SK-N-SH (cell line): Measurements from ENCODE around the gene ATP2B2. TPM values are rescaled to one million over a fixed set of nuclear protein-coding genes. Genes with fewer than 3 reads are reported as not detected.

ENCODE experiments used
- CTCF ChIA-PET: fragments of 300-600, 350-600 bp; formaldehyde crosslinking; extraction: SDS; loops from one replicate; lab custom pipeline; 2021; lab: Yijun Ruan, JAX
- POLR2A ChIA-PET: fragments of 350-600 bp; sonication (Branson Sonifier 250); formaldehyde crosslinking; extraction: SDS; loops from one replicate; lab custom pipeline; 2020; ENCODE audit warnings: antibody characterized with exemption, inconsistent platforms; lab: Yijun Ruan, JAX
- DNase-seq: peaks from one replicate; pipeline ENCODE4 v3.0.0; 2012
- H2AFZ ChIP-seq: fragments of 200-600 bp; sonication (generic); 2 replicates; pipeline ENCODE4 v1.8.1; 2016; ENCODE audit warnings: antibody characterized with exemption, mild to moderate bottlenecking, low read depth
- H3F3A ChIP-seq: fragments of 200-600 bp; sonication (generic); replicated peaks from 2 replicates; pipeline ENCODE3; 2016; ENCODE audit warnings: antibody characterized with exemption, mild to moderate bottlenecking; ENCODE audit not compliant: insufficient read depth
- H3K27ac ChIP-seq, 2 experiments: fragments of 200-500 bp in 1 of 2; fragments of 200-600 bp in 1 of 2; sonication (Bioruptor generic) in 1 of 2; sonication (generic), shearing (Covaris generic) in 1 of 2; 2 replicates each; pipeline versions ENCODE4 v1.5.1 to v1.6.1; 2014 to 2016; ENCODE audit warnings: low read depth in 2 of 2, inconsistent platforms in 1 of 2, low read length in 1 of 2, mild to moderate bottlenecking in 1 of 2, mixed read lengths in 1 of 2
- H3K27me3 ChIP-seq: fragments of 200-600 bp; sonication (generic), shearing (Covaris generic); 2 replicates; pipeline ENCODE4 v1.6.1; 2016; ENCODE audit warnings: mixed run types; ENCODE audit not compliant: insufficient read depth
- H3K36me3 ChIP-seq, 2 experiments: fragments of 200-500 bp in 1 of 2; fragments of 200-600 bp in 1 of 2; sonication (Bioruptor generic) in 1 of 2; sonication (generic) in 1 of 2; replicated peaks in 1 of 2; 2 replicates each; pipeline versions ENCODE3 to v1.5.1; 2014 to 2016; ENCODE audit warnings: low read length in 1 of 2, mild to moderate bottlenecking in 1 of 2; ENCODE audit not compliant: insufficient read depth in 2 of 2, control insufficient read depth in 1 of 2
- H3K4me1 ChIP-seq, 2 experiments: fragments of 200-500 bp in 1 of 2; fragments of 200-600 bp in 1 of 2; sonication (Bioruptor generic) in 1 of 2; sonication (generic), shearing (Covaris generic) in 1 of 2; 2 replicates each; pipeline versions ENCODE4 v1.5.1 to v1.6.1; 2014 to 2016; ENCODE audit warnings: low read depth in 1 of 2, low read length in 1 of 2, mixed run types in 1 of 2; ENCODE audit not compliant: insufficient read depth in 2 of 2, control insufficient read depth in 1 of 2
- H3K4me2 ChIP-seq: fragments of 200-600 bp; sonication (generic), shearing (Covaris generic); 2 replicates; pipeline ENCODE4 v1.6.1; 2017; ENCODE audit warnings: mixed run types
- H3K4me3 ChIP-seq, 2 experiments: fragments of 200-500 bp in 1 of 2; fragments of 200-600 bp in 1 of 2; sonication (Bioruptor generic) in 1 of 2; sonication (generic), shearing (Covaris generic) in 1 of 2; 2 replicates each; pipeline versions ENCODE4 v1.5.1 to v1.8.1; 2014 to 2016; ENCODE audit warnings: low read depth in 2 of 2, inconsistent platforms in 1 of 2, low read length in 1 of 2, mild to moderate bottlenecking in 1 of 2, mixed read lengths in 1 of 2, moderate library complexity in 1 of 2
- H3K79me2 ChIP-seq: fragments of 200-600 bp; sonication (generic); 2 replicates; pipeline ENCODE4 v1.8.1; 2017; ENCODE audit warnings: mild to moderate bottlenecking; ENCODE audit not compliant: insufficient read depth
- H3K9ac ChIP-seq: fragments of 200-600 bp; sonication (generic); 2 replicates; pipeline ENCODE4 v1.6.1; 2017; ENCODE audit warnings: mixed run types
- H3K9me2 ChIP-seq: fragments of 200-600 bp; sonication (generic); 2 replicates; pipeline ENCODE4 v1.6.1; 2017; ENCODE audit warnings: mixed run types
- H3K9me3 ChIP-seq: fragments of 200-600 bp; sonication (generic); 2 replicates; pipeline ENCODE4 v1.6.1; 2017; ENCODE audit warnings: mixed run types, mild to moderate bottlenecking, moderate library complexity
- H4K20me1 ChIP-seq: fragments of 200-600 bp; sonication (generic); 2 replicates; pipeline ENCODE4 v1.6.1; 2017; ENCODE audit warnings: mild to moderate bottlenecking, mixed run types; ENCODE audit not compliant: insufficient read depth
- ELF1 ChIP-seq: IDR thresholded peaks from 2 replicates; pipeline ENCODE4 v1.4.0; 2012
- EP300 ChIP-seq, 2 experiments: IDR thresholded peaks; 2 replicates each; pipeline versions ENCODE4 v1.4.0 to v1.6.1; 2012; ENCODE audit warnings: borderline replicate concordance in 1 of 2, low read depth in 1 of 2, low read length in 1 of 2
- FOXJ3 ChIP-seq: sonication (generic); formaldehyde crosslinking; IDR thresholded peaks from 2 replicates; pipeline ENCODE4 v1.5.1; 2020; ENCODE audit warnings: mild to moderate bottlenecking, missing genetic modification reagents
- FOXM1 ChIP-seq: IDR thresholded peaks from 2 replicates; pipeline ENCODE4 v1.4.0; 2012; ENCODE audit warnings: low read depth, mild to moderate bottlenecking
- JUND ChIP-seq: IDR thresholded peaks from 2 replicates; pipeline ENCODE4 v1.4.0; 2012
- MEF2A ChIP-seq: IDR thresholded peaks from 2 replicates; pipeline ENCODE4 v1.4.0; 2012; ENCODE audit warnings: low read depth, borderline replicate concordance
- NFIC ChIP-seq: IDR thresholded peaks from 2 replicates; pipeline ENCODE4 v1.4.0; 2012; ENCODE audit warnings: borderline replicate concordance
- NRF1 ChIP-seq: IDR thresholded peaks from 2 replicates; pipeline ENCODE4 v1.6.1; 2012; ENCODE audit warnings: low read depth, mild to moderate bottlenecking, low read length
- RCOR1 ChIP-seq: fragments of 150-350 bp; IDR thresholded peaks from 2 replicates; pipeline ENCODE4 v1.6.1; 2017; ENCODE audit warnings: antibody characterized with exemption, low read length
- RFX5 ChIP-seq: IDR thresholded peaks from 2 replicates; pipeline ENCODE4 v1.6.1; 2012; ENCODE audit warnings: mild to moderate bottlenecking, improper control_type of control experiment, low read length
- SMC3 ChIP-seq: IDR thresholded peaks from 2 replicates; pipeline ENCODE4 v1.6.1; 2012; ENCODE audit warnings: low read depth, low read length, improper control_type of control experiment
- TAF1 ChIP-seq: IDR thresholded peaks from 2 replicates; pipeline ENCODE4 v1.6.1; 2012; ENCODE audit warnings: low read depth, mild to moderate bottlenecking, low read length, moderate library complexity, borderline replicate concordance
- WGBS: methylation state at CpG from one replicate; pipeline ENCODE4 v1.1.6; 2017; ENCODE audit warnings: low lambda C conversion rate; 5-methylcytosine and 5-hydroxymethylcytosine counted together
- polyA plus RNA-seq, 3 experiments: library from polyadenylated mRNA; depleted of rRNA; stranded (reverse); fragments of >200 nt; gene quantifications; 2 replicates each; pipeline ENCODE4 v1.2.3, GENCODE V29; 2012
- TF ChIP-seq, protein P1 (sequence below): IDR thresholded peaks from 2 replicates; pipeline ENCODE4 v1.4.0; 2012; ENCODE audit warnings: low read depth, borderline replicate concordance
- TF ChIP-seq, protein P2 (sequence below): IDR thresholded peaks from 2 replicates; pipeline ENCODE4; 2012

Gene ATP2B2
- polyA plus RNA-seq, 1 of the 3 experiments (the other 2 are of a cell fraction): 0.15 TPM

DNA sequence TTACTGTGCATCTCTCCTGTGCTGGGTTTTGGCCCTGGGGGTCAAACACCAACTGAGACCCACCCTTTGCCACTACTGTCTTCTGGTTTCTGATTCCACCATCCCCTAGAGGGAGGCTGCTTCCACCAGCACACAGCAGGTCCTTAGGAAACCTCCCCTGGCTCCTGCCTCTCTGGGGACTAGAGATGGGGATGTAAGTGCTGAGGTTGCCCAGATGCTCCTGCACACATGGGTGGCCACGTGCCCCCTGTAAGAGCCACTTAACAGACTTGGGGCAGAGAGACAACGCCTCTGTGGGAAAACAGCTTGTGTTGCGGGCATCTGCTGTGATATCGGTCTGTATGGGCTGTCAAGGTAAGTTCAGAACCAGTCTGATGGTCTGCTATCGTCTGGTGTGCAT lies 83.4 kb downstream of the ATP2B2 start:
- Histone ChIP-seq H3K36me3 (no peaks in the 10 kb centered on the region), H3K79me2 (no peaks in the 10 kb centered on the region), H3K27me3 (no peaks in the 10 kb centered on the region; the same call in 1 of the 2 replicates), H3K9ac (no peak overlapping the region)
- TF ChIP-seq SMC3 (no peak), NRF1 (no peak), NFIC (no peak), FOXM1 (no peak), RCOR1 (no peak), ELF1 (no peak), TAF1 (no peak), MEF2A (no peak), RFX5 (no peak), JUND (no peak), FOXJ3 (CRISPR knock-in tag) (no peak)
- TF ChIP-seq, protein P1, sequence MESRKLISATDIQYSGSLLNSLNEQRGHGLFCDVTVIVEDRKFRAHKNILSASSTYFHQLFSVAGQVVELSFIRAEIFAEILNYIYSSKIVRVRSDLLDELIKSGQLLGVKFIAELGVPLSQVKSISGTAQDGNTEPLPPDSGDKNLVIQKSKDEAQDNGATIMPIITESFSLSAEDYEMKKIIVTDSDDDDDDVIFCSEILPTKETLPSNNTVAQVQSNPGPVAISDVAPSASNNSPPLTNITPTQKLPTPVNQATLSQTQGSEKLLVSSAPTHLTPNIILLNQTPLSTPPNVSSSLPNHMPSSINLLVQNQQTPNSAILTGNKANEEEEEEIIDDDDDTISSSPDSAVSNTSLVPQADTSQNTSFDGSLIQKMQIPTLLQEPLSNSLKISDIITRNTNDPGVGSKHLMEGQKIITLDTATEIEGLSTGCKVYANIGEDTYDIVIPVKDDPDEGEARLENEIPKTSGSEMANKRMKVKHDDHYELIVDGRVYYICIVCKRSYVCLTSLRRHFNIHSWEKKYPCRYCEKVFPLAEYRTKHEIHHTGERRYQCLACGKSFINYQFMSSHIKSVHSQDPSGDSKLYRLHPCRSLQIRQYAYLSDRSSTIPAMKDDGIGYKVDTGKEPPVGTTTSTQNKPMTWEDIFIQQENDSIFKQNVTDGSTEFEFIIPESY: no peak
- TF ChIP-seq, protein P2, sequence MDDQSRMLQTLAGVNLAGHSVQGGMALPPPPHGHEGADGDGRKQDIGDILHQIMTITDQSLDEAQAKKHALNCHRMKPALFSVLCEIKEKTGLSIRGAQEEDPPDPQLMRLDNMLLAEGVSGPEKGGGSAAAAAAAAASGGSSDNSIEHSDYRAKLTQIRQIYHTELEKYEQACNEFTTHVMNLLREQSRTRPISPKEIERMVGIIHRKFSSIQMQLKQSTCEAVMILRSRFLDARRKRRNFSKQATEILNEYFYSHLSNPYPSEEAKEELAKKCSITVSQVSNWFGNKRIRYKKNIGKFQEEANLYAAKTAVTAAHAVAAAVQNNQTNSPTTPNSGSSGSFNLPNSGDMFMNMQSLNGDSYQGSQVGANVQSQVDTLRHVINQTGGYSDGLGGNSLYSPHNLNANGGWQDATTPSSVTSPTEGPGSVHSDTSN: no peak
- TF ChIP-seq, all 33 proteins: peak for 0
- no peaks in the 10 kb centered on the region for H4K20me1 ChIP-seq
- H3K4me2 ChIP-seq: no peak overlapping the region
- CTCF ChIA-PET: interaction anchor here (1.2 to 9.7 kb wide), 2 partner anchors 285 to 318 kb away, joined by 4 to 133 read pairs; no protein-coding TSS in a partner anchor
- no peak overlapping the region for H3K27ac ChIP-seq
- H3F3A ChIP-seq: no peaks in the 10 kb centered on the region
- no peaks in the 10 kb centered on the region for H3K4me1 ChIP-seq
- H3K9me2 ChIP-seq: no peaks in the 10 kb centered on the region
- no peaks in the 10 kb centered on the region for H3K9me3 ChIP-seq
- DNase-seq: no peak
- POLR2A ChIA-PET: no interaction called here
- 23% methylated on average over 5 of the region's 5 CpGs for WGBS
- no peak overlapping the region for H3K4me3 ChIP-seq
- no peak overlapping the region for H2AFZ ChIP-seq

DNA sequence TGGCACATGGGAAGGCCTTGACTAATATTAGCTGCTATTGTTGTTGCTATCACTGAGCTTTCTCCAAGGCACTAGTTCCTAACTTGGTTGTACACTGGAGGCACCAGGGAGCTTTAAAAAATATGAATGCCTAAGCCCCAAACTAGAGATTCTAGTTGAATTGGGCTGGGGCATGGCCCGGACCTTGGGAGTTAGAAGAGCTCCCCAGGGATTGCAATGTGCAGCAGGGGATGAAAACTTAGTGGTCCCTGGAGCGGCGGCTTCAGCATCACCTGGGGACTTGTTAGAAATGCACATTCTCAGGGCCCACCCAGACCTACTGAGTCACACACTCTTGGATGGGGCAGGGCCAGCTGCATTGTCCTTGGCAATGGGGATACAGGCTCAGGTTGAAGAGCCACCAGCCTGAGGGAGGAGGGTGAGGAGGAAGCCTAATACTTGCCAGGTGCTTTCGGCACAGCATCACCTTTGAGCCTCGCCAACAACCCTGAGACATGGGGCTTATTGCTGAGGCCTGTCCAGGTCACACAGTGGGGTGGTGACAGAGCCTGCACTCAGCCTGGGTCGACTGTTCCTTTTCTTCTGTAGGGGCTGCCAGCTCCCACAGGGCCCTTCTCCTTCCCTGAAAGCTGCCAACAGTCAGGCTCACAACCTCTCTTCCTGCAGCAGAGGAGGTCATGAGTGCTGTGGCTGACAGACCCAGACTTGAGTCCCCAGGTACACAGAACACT lies 84.5 kb downstream of the ATP2B2 start:
- CTCF ChIA-PET: interaction anchor here (0.7 to 9.7 kb wide), 7 partner anchors 11 to 319 kb away, joined by 3 to 133 read pairs (median 3); no protein-coding TSS in a partner anchor
- DNase-seq: no peak
- Histone ChIP-seq H3K9me2 (no peaks in the 10 kb centered on the region), H3K9me3 (no peaks in the 10 kb centered on the region), H2AFZ (no peak overlapping the region), H4K20me1 (no peaks in the 10 kb centered on the region), H3K36me3 (no peaks in the 10 kb centered on the region), H3K27ac (no peak overlapping the region), H3F3A (no peaks in the 10 kb centered on the region), H3K79me2 (no peaks in the 10 kb centered on the region), H3K4me2 (no peak overlapping the region), H3K27me3 (no peaks in the 10 kb centered on the region; the same call in 1 of the 2 replicates), H3K9ac (no peak overlapping the region), H3K4me1 (no peaks in the 10 kb centered on the region), H3K4me3 (no peak overlapping the region)
- POLR2A ChIA-PET: no interaction called here
- WGBS: 42% methylated on average over 5 of the region's 6 CpGs
- no peak for TF ChIP-seq ELF1
- no peak for TF ChIP-seq EP300 (IDR thresholded peaks at IDR 0.05; ENCODE audit: borderline replicate concordance in 1 of 2, low read depth in 1 of 2, low read length in 1 of 2)
